HEK293 (cell line): ENCODE results near the gene TM9SF3.
A peak's percentile ranks its signal among the peaks of the same experiment; 100 is the strongest.

Experiments used
- BCL11B ChIP-seq: fragments of 450-650 bp; formaldehyde crosslinking; IDR thresholded peaks from 2 replicates; pipeline ENCODE4 v1.5.1; 2016; ENCODE audit warnings: low read depth, missing biosample characterization, missing genetic modification characterization
- CTCF ChIP-seq: fragments of 450-650 bp; formaldehyde crosslinking; IDR thresholded peaks from 2 replicates; pipeline ENCODE4 v1.5.1; 2016; ENCODE audit warnings: missing biosample characterization, missing genetic modification characterization
- HOXC10 ChIP-seq: sonication (generic); formaldehyde crosslinking; IDR thresholded peaks from 2 replicates; pipeline ENCODE4 v1.8.1; 2023; ENCODE audit warnings: mild to moderate bottlenecking, missing genetic modification reagents
- KLF9 ChIP-seq: fragments of 450-650 bp; formaldehyde crosslinking; IDR thresholded peaks from 2 replicates; pipeline ENCODE4 v1.5.1; 2016; ENCODE audit warnings: missing biosample characterization, missing genetic modification characterization, low read depth
- PRDM10 ChIP-seq: fragments of 450-650 bp; formaldehyde crosslinking; IDR thresholded peaks from 2 replicates; pipeline ENCODE4 v1.5.1; 2016; ENCODE audit warnings: missing biosample characterization, missing genetic modification characterization
- TCF7L2 ChIP-seq: IDR thresholded peaks from 2 replicates; pipeline ENCODE4 v1.6.1; 2011; ENCODE audit warnings: low read depth, mild to moderate bottlenecking, inconsistent platforms, low read length, moderate library complexity, borderline replicate concordance
- ZNF10 ChIP-seq: fragments of 450-650 bp; formaldehyde crosslinking; IDR thresholded peaks from 2 replicates; pipeline ENCODE4 v1.5.1; 2017; ENCODE audit warnings: missing biosample characterization, missing genetic modification characterization
- ZNF776 ChIP-seq: fragments of 450-650 bp; formaldehyde crosslinking; IDR thresholded peaks from 2 replicates; pipeline ENCODE4 v1.5.0; 2017; ENCODE audit warnings: missing biosample characterization, missing genetic modification characterization, borderline replicate concordance
- ZNF837 ChIP-seq: fragments of 450-650 bp; formaldehyde crosslinking; IDR thresholded peaks from 2 replicates; pipeline ENCODE4 v1.5.1; 2016; ENCODE audit warnings: missing biosample characterization, missing genetic modification characterization

GRCh38 chr10:96570511-96570910, 16.3 kb downstream of the TM9SF3 start:
- TF ChIP-seq BCL11B (tag by site-specific recombination) (no peak), HOXC10 (CRISPR knock-in tag) (no peak), TCF7L2 (no peak), PRDM10 (tag by site-specific recombination) (peak; percentile 68), ZNF776 (no peak), KLF9 (no peak), CTCF (tag by site-specific recombination) (no peak), ZNF10 (no peak), ZNF837 (tag by site-specific recombination) (no peak)
